OCI-LY1 (cell line): ENCODE measurements around the gene EML6.

ENCODE experiments used
- EZH2 ChIP-seq: fragments of 200-600 bp; sonication (generic), shearing (Covaris generic); IDR thresholded peaks from 2 replicates; pipeline ENCODE4 v1.8.0; 2017; ENCODE audit warnings: borderline replicate concordance, mixed run types, mild to moderate bottlenecking, antibody characterized with exemption, low read length, moderate library complexity, mixed read lengths
- TF ChIP-seq, protein P1 (sequence below): fragments of 200-600 bp; sonication (generic), shearing (Covaris generic); IDR thresholded peaks from 2 replicates; pipeline ENCODE4 v1.5.1; 2017; ENCODE audit warnings: mild to moderate bottlenecking, antibody characterized with exemption, low read length, moderate library complexity, mixed read lengths

DNA sequence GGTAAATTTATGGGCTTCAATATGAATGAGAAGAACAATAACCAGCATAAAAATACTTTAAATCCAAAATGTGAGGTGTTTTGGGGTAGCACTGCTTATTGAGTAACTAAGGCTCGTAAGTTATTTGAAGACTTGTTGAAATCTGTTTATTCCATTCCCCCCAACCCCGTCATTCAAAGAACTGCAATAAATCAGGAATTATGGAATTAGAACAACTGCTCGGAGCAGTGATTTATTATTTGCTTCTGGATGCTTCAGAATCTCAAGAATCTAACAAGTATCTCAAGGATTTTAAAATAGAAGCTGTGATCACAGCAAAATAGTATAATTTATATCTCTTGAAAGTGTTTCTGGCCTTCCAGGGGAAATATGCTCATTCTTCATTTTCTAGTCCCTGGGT is 86.8 kb downstream of the EML6 start:
- TF ChIP-seq, protein P1, sequence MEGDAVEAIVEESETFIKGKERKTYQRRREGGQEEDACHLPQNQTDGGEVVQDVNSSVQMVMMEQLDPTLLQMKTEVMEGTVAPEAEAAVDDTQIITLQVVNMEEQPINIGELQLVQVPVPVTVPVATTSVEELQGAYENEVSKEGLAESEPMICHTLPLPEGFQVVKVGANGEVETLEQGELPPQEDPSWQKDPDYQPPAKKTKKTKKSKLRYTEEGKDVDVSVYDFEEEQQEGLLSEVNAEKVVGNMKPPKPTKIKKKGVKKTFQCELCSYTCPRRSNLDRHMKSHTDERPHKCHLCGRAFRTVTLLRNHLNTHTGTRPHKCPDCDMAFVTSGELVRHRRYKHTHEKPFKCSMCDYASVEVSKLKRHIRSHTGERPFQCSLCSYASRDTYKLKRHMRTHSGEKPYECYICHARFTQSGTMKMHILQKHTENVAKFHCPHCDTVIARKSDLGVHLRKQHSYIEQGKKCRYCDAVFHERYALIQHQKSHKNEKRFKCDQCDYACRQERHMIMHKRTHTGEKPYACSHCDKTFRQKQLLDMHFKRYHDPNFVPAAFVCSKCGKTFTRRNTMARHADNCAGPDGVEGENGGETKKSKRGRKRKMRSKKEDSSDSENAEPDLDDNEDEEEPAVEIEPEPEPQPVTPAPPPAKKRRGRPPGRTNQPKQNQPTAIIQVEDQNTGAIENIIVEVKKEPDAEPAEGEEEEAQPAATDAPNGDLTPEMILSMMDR: no peak
- no peak for TF ChIP-seq EZH2
